GM19328 (cell line): ENCODE results near the gene BORCS5.
"Not testable (repeated sequence)": the region's sequence is repeated elsewhere in the genome, so short reads cannot be mapped to it uniquely, and the experiment has no call there.

Experiments used
- ATAC-seq: cut with Tn5 transposase; IDR thresholded peaks from one replicate; pipeline ENCODE4 v1.9.1; 2021; ENCODE audit warnings: mild to moderate bottlenecking, moderate library complexity; ENCODE audit not compliant: unreplicated experiment

BORCS5 gene

DNA sequence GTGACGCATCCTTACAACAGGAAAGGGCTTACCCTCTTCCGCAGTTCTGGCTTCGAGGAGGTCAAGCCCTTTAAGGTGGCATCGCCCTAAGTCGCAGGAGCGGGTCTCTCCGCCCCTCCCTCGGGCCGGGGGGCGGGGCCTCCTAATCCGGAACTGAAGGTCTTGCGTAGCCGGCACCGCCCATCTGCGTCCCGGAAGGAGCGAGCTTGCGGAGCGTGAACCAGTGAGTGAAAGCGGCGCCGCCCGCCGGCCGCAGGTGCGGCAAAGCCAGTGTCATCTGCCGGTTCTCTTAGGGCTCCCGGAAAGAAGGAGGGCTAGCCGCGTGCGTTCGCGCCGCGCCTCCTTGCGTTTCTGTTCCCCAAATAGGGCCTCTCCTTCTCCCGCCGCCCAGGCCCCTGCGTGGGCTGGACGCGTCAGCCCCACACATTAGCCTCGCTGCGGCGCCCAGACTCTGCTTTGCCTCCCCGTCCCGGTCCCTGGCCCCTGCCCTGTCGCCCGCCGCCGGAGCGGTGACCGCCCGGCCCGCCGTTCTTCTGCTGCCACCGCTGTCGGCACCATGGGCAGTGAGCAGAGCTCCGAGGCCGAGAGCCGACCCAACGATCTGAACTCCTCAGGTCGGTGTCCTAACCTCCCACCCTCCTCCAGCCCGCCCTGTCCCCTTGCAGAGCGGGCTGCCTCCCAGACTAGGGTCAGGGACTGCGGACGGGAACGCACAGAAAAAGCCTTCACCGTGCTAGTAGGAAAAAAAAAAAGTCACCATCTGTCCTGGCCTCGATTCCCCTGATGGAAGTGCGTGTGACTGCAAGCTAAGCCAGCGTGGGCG is at the start of gene BORCS5:
TSS of gene BORCS5 (plus strand) at position 183 of the 823 bp plus-strand sequence. CDS start at position 557, 374 bp downstream.
- ATAC-seq, result peak; percentile 86

DNA sequence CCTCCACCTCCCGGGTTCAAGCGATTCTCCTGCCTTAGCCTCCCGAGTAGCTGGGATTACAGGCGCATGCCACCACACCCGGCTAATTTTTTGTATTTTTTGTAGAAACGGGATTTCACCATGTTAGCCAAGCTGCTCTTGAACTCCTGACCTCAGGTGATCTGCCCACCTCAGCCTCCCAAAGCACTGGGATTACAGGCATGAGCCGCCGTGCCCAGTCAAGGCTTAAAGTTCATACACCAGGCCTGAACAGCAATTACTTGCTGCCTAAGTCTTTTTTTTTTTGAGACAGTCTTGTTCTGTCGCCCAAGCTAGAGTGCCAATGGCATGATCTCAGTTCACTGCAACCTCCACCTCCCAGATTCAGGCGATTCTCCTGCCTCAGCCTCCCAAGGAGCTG is 46.2 kb upstream of the BORCS5 start:
- not testable (repeated sequence) for ATAC-seq

DNA sequence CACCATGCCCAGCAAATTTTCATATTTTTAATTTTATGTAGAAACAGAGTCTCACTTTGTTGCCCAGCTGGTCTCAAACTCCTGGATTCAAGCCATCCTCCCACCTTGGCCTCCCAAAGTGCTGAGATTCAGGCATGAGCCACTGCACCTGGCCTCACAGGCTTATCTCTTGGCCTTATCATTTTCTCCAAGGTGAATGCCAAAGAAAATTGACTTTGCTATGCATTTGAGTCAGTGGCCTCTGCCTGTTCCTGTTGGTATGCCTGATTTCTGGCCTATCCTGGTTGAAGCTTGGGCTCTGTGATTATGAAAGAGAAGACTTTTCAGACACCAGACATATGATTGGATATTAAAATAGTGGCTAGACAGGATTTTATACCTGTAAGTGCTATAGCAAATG is 41.0 kb upstream of the BORCS5 start:
- ATAC-seq, result no peak

DNA sequence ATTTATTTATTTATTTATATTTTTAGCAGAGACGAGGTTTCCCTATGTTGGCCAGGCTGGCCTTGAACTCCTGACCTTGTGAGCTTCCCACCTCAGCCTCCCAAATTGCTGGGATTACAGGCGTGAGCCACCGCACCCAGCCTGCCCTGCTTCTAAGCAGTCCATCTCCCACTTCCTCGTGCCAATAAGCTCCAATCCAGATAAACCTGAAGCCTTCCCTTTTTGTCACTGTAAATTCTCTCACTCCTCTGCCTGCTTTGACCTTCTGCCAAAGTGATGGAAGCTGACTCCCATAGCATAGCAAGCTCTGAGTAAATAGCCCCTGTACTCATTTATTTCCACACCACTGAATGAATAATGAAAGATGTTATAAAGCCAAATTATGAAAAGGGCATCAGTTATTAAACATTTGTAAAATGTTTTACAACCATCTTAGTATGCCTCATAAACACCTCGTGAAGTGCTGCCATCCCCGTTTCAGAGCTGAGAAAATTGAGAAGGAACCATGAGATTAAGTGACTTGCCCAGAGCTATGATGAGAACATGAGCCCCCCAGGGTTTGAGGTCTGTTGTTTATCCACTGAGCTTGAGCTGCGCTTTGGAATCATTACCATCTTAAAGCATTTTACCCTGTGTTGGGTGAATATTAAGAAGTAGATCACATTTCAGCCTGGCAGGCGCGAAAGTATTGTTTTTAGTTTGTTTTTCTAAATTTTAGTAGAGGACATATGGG is 37.3 kb upstream of the BORCS5 start:
- ATAC-seq, result no peak

DNA sequence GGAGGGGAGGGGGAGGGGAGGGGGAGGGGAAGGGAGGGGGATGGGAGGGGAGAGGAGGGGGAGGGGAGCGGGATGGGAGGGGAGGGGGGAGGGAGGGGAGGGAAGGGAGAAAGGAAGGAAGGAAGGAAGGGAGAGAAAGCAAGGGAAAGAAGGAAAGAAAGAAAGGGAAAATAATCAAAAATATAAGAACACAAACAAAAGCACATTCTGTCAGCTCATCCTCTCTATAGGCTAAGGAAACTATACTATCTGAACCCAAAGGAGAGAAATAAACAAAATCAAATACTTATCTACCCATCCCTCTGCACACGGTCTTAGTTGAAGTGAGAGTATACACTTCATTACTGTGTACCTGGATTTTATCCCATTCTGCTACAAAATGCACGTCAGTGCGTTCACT is 33.8 kb upstream of the BORCS5 start:
- ATAC-seq, result no peak

DNA sequence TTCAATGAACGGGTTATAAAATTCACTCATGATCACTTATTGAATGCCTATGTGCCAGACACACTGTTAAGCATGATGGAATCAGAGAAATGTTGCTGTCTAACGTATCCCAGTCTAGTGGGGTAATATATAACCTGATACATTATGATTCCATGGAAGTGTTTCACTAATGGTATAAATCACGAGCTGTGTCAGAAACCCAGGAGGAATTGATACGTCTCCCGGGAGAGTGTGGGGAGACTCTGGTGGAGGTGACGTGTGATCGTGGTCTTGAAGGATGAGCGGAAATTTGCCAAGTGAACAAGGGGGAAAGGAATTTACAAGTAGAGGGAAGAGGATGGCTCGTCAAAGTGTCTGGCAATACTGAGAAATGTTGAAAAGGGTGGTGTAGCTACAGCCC is 33.3 kb upstream of the BORCS5 start:
- no peak for ATAC-seq

DNA sequence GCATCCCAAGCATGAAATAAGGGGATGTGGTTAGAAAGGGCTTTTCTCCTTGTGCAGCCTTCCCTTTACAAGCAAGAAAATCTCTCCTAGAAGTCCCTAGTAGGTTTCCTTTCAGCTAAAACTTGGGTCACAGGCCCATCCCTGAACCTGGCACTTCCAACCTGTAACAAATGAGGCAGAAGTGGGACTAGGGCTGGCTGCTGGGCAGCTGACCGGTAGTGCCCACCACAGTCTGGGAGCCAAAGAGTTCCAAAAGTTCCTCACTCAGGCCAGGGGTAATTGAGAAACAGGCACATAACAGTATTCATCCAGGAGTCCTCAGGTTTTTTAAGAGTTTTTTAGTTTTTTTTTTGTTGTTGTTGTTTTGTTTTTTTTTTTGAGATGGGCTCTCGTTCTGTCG is 30.6 kb upstream of the BORCS5 start:
- ATAC-seq, result no peak

DNA sequence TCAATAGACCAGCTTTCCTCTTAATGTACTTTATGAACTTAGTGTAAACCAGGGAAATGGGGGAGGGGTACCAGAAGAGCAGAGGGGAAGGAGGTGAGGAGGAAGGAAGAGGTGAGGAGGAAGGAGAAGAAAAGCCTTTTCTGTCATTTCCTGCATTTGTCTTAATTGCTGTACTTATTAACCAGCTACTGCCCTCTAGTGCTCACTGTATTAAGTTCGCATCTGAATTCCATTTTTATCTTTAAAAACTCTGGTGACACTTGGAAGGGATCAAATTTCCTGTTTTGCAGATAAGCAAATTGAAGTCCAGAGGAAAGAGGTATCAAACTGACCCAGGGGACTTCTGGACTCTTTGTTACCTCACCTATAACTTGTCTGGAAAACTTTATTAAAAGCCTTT is 29.1 kb upstream of the BORCS5 start:
- ATAC-seq, result no peak

DNA sequence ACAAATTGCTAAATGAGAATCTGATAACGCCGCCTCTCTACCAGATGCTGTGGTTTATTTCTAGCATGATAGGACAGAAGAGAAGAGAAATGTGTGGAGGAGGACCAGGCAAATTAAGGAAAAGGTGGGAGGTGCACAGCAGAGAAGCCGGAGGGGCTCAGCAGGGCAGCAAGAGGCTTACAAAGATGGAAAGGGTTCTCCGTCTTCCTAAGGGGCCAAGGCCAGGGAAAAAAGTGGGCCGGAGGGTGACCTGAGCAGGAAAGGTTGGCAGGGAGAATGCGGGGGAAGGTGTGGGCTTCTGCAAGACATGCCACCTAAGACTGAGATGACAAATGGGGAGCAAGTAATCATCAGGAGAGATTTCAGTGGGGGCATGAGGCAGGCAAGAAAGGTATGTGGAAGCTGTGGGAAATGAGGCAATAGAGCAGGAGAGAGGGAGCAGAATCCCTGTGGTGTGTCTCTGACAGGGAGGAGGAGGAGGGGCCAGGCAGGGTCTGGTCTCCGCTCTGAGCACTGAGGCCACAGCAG is 25.6 kb upstream of the BORCS5 start:
- ATAC-seq, result no peak

DNA sequence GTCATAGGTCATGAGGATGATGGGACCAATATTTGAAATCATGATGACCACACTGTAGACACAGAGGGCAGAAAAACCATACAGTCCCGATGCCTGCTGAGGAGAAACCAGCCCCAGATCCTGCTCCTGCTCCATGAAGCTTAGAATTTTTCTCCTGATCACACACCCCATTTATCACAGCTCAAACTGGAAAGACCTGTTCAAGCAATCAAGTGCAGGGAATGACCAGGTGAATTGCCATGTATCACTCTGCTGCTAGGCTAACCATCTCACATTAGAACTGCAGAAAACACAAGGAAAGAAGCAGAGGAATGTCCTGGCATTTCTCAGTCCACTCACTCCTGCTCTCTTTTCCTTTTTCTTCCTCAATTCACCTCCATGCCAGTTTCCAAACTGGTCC is 25.0 kb upstream of the BORCS5 start:
- no peak for ATAC-seq

DNA sequence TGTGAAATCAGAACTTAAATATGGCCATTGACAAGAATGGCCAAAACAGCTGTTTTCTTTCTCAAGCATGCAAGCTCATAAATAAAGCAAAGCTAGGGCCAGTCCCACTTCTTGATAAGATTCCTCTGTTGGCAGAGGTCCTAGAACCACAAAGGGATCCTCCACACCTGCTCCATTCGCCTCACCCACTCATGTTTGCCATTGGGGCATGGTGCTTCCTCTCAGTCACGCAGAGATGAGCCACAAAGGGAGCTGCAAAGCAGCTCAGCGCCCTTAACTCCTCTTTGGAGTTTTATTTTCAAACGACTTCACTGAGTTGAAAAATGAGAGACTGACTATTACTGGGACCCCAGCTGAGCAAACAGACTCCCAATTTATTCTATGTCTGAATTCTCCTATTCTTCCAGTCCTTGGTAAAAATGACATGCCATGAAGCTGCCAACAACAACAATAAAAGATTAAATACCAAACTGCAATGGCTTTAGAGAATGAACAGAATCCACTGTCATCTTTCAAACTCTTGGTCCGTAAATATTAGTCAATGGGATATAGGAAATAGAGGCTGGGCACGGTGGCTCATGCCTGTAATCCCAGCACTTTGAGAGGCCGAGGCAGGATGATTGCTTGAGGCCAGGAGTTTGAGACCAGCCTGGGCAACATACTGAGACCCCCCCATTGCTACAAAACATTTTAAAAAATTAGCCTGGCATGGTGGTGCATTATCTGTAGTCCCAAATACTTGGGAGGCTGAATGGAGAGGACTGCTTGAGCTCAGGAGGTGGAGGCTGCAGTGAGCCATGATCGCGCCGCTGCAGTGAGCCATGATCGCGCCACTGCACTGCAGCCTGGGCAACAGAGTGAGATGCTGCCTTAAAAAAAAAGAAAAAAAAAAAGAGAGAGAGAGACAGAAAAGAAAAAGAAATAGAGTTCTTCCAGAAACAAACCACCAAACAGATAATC is 23.2 kb upstream of the BORCS5 start:
- no peak for ATAC-seq

DNA sequence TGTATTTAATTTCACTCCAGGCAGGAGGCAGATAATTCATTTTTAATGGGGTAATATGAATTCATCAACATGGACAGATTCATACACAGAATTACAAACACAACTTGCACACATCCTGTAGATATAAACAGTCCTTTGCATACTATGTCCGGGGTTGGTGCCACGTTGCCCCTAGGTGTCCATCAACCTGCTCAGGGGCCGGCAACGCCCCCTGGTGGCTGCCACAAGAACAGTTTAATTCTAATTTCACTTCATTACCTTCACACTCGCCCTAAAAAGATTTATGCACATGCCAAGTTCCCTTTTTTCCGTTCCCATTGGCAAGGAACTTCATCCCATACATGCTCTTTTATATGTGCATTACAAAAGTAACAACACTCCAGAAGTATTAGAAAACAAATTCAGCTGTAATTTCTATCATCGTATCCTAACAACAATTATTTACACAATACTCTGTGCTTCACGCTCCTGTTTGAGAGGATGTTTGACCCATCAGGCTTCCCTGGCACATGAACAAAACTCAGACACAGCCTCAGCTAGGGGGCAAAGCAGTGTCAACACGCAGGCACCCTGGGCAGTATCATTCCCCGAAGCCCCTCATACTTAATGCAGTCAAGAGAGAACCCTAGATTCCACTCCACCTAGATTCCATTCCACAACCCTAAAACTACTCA is 22.4 kb upstream of the BORCS5 start:
- no peak for ATAC-seq

DNA sequence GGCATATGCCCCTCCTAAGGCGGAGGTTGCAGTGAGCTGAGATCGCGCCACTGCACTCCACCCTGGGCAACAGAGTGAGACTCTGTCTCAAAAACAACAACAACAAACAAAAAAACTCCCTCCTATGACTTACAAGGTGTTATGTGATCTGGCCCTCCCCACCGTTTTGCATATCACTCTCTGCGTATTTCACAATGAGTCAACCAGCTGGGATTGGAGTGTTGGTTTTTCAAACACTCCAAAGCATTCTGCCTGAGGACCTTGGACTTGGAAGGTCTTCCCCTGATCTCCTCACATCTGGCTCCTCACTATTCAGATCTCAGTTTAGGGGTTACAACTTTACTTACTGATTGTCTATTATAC is 20.8 kb upstream of the BORCS5 start:
- no peak for ATAC-seq

DNA sequence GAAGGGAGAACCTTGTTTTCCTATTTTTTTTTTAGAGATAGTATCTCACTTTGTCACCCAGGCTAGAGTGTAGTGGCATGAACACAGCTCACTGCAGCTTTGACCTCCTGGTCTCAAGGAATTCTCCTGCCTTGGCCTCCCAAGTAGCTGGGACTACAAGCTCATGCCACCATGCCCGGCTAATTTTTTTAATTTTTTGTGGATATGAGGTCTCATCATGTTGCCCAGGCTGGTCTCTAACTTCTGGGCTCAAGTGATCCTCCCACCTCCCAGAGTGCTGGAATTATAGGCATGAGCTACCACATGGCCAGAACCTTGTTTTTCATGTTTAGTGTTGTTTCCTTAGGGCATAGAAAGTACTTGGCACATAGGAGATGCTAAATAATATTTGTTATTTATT is 20.4 kb upstream of the BORCS5 start:
- ATAC-seq, result no peak

DNA sequence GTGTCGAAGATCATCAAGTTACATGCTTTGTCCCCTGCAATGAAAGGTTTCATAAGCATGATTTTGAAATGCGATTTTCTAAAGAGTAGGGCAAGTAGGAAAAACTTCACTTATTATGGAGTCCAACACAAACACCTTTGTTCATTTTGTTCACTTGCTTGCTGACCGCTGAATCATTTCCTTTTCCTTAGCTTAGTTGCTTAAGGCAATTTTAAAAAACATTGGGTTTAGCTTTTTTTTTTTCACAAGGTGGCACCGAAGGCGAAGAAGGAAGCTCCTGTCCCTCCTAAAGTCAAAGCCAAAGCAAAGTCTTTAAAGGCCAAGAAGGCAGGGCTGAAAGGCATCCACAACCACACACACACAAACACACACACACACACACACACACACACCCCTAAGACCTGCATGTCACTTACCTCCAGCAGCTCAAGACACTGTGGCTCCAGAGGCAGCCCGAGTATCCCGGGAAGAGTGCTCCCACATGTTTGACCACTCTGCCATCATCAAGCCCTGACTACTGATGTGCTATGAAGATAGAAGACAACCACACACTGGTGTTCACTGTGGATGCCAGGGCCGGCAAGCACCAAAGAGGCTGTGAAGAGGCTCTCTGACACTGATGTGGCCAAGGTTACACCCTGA is 18.2 kb upstream of the BORCS5 start:
- no peak for ATAC-seq

DNA sequence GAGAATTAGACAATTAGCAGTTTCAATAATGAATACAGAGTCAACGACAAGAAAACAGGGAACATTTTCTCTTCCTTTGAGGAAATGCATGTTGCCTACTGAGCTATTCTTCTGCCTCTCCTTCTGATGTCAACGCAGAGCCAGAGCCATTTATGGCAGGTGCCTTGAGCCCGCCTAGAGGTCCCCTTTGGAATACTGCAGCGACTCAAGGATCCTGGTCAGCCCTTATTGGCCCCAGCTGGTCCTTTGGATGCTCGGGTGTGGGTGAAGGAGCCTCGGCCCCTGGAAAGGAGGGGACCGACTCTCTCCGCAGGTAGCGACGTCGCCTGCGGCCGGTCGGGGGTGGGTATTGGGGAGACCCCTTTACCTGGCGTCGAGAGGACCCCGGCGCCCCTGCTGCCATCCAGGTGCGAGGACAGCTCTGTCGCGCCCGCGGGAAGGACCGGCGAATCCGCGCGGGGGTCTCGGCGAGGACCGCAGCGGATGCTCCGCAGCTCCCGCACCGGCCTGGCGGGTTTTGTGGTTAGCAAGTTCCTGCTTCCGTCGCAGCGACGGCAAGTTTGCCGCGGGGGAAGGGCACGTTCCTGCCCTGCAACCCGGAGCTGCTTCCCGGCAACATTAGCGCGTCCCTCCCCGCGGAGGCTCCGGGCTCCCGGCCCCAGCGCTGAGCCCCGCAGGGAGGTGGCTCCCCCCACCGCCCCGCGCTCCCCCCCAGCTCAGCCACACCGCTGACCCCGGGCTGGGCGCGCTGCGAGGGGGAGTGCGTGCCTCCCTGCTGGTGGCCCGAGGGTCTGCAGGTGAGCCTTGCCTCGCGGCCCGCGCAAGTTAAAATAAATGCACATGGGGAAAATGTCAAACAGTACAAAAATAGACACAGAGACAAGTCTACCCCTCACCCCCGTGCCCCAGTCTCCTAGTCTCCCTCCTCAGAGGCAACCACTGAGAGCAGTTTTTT is 6.9 kb upstream of the BORCS5 start, which contains the start of gene MANSC1:
TSS of gene MANSC1 (minus strand) at position 532 of the 955 bp plus-strand sequence. CDS start 6,928 bp downstream, outside the sequence.
- ATAC-seq, result no peak

DNA sequence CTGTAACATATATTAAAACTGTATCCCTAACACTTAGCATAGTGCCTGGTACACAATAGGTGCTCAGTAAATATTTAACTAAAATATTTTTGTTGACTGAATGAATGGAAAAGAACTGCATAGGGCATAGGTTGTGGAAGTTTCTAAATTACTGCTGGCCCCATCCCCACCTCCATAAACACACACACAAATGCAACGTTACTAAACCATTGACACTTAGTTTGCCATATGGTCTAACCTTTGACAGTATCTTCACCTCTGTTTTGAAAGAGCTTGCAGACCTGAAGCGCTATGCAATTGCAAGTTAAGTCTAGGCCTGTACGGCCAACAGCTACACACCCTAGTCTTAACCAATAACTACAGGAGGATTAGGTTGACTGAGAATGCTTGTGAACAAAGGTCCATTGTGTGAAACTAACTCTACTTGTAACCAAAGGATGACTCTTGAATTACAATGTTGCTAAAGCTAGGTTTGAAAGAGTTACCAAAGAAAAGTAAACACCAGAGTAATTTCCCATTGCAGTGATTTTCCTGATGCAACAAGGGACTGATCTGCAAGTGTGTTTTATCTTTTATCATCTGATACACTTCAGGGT is 5.9 kb upstream of the BORCS5 start:
- no peak for ATAC-seq

DNA sequence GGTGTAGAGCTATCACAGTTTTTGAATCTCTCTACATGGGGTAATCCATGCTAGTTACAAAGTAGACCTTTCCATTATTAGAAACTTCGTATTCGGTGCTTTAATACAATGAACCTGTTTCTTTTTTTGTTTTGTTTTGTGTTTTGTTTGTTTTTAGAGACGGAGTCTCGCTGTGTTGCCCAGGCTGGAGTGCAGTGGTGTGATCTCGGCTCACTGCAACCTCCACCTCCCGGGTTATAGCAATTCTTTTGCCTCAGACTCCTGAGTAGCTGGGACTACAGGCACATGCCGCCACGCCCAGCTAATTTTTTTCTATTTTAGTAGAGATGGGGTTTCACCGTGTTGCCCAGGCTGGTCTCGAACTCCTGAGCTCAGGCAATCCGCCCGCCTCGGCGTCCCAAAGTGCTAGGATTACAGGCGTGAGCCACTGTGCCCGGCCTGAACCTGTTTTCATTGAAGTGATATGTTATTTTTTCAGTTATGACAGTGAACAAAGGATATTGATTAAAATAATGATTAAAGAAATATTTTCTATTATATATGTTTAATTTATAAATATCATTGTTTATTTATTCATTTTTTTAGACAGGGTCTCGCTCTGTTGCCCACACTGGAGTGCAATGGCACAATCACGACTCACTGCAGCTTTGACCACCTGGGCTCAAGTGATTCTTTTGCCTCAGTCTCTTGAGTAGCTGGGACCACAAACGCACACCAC is 5.3 kb upstream of the BORCS5 start:
- ATAC-seq, result not testable (repeated sequence)
